Measurements from ENCODE around the gene PPP1R14B.

Gene PPP1R14B

DNA sequence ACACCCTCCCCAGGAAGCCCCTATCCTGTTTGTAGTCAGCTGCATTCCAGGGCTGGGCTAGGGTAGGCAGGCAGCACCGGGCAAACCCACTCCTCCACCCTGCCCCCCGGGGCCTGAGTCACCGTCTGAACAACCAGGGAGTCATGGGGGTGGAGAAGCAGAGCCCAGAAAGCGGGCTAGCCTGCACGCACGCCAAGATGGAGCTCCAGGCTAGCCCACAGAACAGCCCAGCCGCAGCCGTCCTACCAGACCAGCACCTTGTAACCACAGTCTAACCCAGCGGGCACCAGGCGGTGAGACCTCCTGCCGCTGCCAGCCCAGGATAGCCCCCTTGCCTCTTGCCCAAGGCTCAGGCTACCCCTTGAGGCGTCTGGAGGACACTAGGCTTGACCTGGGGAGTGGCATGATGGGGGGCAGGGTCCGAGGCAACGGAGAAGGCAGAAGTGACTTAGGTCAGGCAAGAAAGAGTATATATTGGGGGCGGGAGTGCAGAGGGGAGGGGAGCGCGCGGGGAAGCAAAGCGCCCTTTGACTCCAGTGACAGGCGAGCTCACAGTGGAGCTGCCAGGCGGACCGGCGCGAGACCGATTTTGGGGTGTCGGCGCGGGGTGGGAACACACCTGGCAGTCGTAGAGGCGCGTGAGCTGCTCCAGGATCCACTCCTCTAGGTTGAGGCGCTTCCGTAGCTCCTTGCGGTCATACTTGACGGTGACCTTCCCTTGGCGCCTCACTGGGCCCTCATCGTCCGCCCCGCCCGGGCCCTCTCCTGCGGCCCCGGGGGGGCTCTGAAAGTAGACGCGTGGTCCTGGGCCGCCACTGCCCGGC, 734 bp downstream of the PPP1R14B start:
- DNase-seq (ENCODE audit: low spot score) = peak; percentile 96

DNA sequence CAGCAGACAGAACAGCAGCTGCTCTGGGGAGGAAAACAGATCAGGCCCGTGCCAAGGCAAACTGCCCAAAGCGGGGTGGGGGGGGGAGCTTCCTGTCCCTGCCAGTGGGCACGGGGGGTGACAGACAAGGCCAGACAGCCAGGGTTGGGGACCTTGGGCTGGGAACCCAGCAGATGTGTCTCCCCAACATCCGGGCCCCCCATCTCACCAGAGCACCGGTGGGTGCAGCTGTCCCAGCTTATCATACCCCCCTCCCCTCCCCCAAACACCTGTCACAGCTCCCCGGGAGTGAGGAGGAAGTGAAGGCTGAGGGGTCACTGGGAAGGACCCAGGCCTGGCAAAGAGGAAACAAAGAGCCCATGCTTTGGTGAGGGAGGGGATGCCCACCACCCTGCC, 1.3 kb downstream of the PPP1R14B start:
- DNase-seq (ENCODE audit: low spot score) = peak; percentile 46

- DNase-seq (ENCODE audit: low spot score) = no peak
These were observed 1.8 kb downstream of the PPP1R14B start for GRCh38 chr11:64244966-64245365.

GRCh38 chr11:64244107-64244506, 2.6 kb downstream of the PPP1R14B start:
- no peak for DNase-seq (ENCODE audit: low spot score)

- peak; percentile 33 for DNase-seq (ENCODE audit: low spot score)
These were observed 3.4 kb downstream of the PPP1R14B start for GRCh38 chr11:64243236-64243854.

DNA sequence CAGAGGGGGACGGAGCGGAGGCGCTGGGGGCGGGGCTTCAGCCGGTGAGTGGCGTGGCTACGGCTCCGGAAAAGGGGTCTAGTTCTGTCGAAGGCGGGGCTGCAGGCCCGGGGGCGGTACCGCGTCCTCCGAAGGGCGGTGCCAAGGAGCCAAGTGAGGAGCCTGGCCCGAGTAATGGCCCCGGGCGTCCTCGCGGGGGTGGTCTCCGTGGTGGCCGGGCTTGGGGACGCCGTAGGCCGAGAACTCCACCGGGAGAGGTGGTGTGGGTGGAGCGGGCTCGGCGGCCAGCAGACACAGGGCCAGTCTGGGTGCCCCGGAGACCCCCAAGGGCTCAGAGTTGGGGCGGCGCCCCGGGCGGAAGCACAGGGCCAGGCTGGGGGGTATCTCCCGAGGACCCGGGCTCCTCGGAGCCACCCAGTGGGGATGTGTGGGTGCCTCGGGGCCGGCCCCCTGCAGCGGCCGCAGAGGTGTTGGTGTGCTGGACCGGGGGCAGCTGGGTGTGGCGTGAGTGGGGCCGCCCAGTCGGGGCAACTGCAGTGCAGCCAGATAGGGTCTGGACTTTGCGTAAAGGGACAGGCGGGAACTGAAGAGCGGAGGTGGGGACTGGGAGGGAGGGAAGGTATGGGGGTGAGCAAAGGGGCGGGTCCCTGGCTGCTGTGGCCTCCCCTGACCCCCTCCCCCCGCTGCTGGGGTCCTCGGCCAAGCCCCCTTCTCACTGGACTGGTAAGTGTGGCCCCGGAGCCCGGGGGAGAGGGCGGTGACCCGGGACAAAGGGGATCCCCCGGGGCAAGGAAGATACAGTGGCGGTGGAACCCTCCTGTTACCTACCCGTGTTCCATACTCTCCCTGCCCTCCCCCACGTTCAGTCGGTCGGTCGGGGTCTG, 5.0 kb downstream of the PPP1R14B start:
- peak; percentile 58 for DNase-seq (ENCODE audit: low spot score)

DNA sequence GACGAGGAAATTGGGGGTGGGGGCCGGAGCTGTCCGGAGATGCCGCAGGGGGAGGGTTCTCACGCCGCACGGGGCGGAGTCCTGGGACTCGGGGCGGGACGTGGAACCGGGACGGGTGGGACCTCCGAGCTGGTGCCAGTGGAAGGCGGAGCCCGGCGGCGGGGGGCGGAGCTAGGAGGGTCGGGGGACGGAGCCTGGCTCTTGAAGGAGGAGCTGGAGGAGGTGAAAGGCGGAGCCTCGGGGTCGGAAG, 5.6 kb downstream of the PPP1R14B start:
- DNase-seq (ENCODE audit: low spot score) = peak; percentile 99

DNA sequence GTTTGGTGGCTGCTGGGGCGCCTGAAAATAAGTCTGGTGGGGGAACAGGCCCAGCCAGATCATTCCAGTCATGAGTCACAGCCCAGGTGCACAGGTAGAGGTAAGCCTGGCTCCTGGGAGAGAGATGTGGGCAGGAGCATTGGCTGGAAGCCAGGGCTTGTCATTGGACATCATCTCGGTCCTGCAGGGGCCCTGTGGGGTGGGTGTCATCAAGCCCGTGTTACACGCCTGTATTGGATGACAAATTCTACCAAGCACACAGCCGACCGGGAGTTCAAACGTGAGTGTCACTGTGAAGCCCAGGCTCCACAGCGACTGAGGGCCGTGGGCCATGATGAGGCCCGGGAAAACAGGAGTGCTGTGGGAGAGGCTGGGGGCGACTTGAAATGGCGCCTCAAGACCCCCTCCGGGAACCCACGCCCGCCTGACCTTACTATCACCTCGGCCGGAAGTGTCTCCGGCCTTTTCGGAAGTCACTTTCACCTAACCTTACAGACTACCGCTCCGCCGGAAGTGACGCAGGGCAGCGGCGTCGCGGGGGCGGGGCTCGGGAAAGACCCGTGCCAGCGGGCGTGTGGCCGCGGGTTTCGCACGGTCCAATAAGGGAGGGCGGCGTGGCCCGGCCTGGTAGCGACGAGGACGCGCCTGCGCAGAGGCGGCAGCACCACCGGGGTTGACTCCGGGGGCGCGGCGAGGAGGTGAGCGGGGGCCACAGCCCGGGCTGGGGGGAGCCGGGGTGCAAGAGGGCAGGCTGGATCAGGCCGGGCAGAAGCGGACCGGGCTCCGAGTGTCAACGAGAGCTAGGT, 6.1 kb downstream of the PPP1R14B start, which contains the start of gene FKBP2:
FKBP2 (plus strand) TSS at position 661 of the 806 bp plus-strand sequence. CDS start 1,293 bp downstream, outside the sequence.
- DNase-seq (ENCODE audit: low spot score) = peak; percentile 97

DNA sequence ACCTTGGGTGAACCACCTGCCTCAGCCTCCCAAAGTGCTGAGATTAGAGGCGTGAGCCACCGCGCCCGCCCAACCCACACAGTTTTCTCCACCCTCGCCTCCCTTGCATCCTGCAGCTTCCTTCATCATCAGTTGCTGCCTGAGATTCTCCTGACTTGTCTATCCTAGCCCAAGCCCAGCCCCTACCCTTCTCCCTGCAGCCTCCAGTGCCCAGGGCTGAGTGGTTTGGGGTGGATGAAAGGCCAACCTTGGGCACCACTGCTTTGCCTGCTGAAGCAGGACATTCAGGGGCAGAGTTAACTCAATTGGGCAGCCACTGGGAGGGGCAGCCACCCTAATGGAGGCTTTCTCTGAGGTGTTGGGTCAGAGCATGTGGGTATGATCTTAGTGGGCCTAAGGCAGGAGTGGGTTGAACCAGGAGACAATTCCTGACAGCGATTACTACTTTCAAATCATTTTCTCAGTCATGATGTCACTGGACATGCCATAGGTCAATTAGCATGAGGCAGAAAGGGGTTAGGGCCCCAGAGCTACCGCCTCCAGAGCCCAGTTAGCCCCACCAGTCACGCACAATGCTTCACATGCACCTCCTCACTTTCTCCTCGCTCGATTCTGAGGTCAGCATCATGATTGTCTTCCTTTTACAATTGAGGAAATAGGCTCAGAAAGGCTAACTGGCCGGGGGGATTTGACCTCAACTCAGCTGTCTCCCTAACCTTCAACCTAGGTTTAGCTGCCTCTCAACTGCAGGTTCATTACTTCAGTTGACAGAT, 6.9 kb downstream of the PPP1R14B start:
- no peak for DNase-seq (ENCODE audit: low spot score)

DNA sequence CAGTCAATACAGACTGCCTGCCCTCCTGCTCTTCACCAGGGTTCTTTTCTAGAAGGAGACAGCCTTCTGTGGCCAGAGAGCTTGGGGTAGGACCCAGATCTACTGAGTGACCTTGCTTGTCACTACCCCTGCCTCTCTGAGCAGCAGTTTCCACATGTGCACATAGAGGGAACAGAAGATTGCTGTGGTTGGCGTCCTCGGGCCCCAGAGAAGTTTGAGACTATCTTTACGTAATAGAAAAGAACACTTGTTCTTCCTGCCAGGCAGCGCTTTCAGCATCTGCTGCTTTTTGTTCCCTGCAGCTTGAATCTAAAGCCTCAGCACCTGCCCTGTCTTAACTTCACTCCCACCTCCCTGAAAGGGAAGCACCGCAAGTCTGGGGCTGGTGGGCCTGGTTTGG, 7.7 kb downstream of the PPP1R14B start:
- no peak for DNase-seq (ENCODE audit: low spot score)

- no peak for DNase-seq (ENCODE audit: low spot score)
These were observed 8.7 kb downstream of the PPP1R14B start for GRCh38 chr11:64238076-64238475.

GRCh38 chr11:64237484-64237951, 9.2 kb downstream of the PPP1R14B start:
- DNase-seq (ENCODE audit: low spot score) = peak; percentile 42

DNA sequence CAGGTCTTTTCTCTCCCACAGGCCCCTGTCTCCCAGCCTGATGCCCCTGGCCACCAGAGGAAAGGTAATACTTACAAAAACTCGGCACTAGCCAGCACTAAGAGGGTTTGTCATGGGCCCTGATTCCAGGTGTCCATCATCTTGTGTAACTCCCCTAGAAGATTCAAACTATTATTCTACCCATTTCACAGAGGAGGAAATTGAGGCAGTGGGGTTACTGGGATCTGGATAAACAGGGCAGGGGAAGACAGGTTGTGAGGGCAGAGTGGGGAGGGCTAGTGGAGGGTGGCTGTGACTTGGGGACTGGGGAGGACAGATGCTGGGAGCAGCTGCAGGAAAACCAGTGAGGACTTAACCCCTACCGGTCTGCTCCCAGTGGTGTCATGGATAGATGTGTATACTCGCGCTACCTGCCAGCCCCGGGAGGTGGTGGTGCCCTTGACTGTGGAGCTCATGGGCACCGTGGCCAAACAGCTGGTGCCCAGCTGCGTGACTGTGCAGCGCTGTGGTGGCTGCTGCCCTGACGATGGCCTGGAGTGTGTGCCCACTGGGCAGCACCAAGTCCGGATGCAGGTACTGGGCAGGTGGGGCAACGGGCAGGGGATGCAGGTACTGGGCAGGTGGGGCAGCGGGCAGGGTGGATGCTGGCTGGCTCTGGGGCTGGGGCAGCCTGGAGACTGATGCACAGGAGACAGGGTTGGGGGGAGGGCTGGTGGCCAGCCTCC, 11.1 kb downstream of the PPP1R14B start:
- DNase-seq (ENCODE audit: low spot score) = no peak

DNA sequence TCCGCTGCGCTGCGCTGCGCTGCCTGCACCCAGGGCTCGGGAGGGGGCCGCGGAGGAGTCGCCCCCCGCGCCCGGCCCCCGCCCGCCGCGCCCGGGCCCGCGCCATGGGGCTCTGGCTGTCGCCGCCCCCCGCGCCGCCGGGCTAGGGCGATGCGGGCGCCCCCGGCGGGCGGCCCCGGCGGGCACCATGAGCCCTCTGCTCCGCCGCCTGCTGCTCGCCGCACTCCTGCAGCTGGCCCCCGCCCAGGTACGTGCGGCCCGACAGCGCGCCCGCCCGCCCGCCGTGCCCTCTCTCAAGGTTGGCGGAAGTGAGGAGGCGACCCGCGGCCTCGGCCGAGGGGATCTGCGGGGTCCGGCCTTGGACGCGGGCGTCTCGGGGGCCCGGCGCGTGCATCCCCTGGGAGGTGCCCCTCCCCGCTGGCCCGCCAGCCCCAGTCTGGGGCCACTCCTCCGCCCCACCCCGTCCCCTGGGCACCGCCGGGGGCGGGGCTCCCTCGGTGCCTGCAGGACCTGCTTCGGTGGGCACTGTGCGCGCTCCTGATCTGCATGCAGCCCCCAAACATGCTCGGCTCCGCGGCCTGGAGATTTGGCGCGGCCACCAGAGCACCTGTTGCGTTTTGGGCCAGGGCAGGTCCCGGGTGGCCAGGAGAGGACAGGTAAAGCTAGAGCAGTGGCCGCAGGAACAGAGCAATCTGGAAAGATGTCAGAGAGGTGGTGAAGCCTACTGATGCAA, 11.9 kb downstream of the PPP1R14B start:
- DNase-seq (ENCODE audit: low spot score) = peak; percentile 42

DNA sequence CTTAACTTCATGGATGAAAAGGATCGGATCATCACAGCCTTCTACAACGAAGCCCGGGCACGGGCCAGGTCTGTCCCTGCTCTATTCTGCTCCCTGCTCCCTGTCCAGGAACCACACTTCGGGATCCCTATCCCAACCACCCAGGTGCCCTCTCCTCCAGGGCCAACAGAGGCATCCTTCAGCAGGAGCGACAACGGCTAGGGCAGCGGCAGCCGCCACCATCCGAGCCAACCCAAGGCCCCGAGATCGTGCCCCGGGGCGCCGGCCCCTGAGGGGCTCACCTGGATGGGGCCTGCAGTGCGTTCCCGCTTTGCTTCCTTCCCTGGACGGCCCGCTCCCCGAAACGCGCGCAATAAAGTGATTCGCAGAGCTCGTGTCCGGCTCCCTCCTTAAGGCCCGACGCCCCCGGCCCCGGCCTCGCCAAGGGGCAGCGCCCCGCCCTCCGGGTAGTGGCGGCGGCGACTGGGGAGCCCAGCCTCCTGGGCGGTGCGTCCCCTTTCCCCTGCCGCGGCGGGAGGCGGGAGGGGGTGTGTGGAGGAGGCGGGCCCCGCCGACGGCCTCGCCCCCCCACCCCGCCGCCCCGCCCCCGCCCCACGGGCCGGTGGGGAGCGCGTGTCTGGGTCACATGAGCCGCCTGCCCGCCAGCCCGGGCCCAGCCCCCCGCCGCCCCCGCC, 12.7 kb downstream of the PPP1R14B start, which contains the start of gene VEGFB:
VEGFB (plus strand) TSS at position 672 of the 674 bp plus-strand sequence. CDS start 250 bp downstream, outside the sequence.
- DNase-seq (ENCODE audit: low spot score) = peak; percentile 64

- DNase-seq (ENCODE audit: low spot score) = no peak
These were observed 13.8 kb downstream of the PPP1R14B start for GRCh38 chr11:64232967-64233315.

GRCh38 chr11:64232182-64232966, 14.4 kb downstream of the PPP1R14B start:
- DNase-seq (ENCODE audit: low spot score) = no peak

DNA sequence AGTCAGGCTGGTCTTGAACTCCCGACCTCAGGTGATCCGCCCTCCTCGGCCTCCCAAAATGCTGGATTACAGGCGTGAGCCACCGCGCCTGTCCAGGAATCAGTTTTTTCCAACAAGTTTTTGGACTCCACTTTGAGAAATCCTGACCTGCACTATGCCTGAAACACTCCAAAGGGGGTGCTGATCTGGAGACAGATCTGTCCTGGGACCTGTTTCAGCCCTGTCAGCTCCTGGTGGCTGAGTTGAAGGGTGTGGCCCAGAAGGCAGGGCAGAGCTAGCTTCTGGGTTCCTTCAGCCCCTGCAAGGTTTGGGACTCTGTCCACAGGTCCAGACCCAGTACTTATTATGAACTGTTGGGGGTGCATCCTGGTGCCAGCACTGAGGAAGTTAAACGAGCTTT, 15.2 kb downstream of the PPP1R14B start:
- no peak for DNase-seq (ENCODE audit: low spot score)
